Activated T-helper 1 cell treated with Interleukin-2 at 50 U/mL for 16 hours (primary cell): Measurements from ENCODE around the gene TMTC4.
"Not testable (repeated sequence)": the region's sequence is repeated elsewhere in the genome, so short reads cannot be mapped to it uniquely, and the experiment has no call there.

ENCODE experiments used
- DNase-seq: peaks from one replicate; pipeline ENCODE4 v3.0.0-alpha.2; 2020; ENCODE audit warnings: low read depth

Gene TMTC4

GRCh38 chr13:100627120-100627519 is 47.5 kb downstream of the TMTC4 start:
- no peak for DNase-seq

- DNase-seq: no peak
Measured at GRCh38 chr13:100625447-100625846, 49.1 kb downstream of the TMTC4 start.

GRCh38 chr13:100620792-100621191 is 53.8 kb downstream of the TMTC4 start:
- no peak for DNase-seq

GRCh38 chr13:100619940-100620339 is 54.7 kb downstream of the TMTC4 start:
- no peak for DNase-seq

- not testable (repeated sequence) for DNase-seq
Measured at GRCh38 chr13:100618897-100619296, 55.7 kb downstream of the TMTC4 start.

GRCh38 chr13:100613031-100613430 is 61.6 kb downstream of the TMTC4 start:
- no peak for DNase-seq

GRCh38 chr13:100611678-100612492 is 62.7 kb downstream of the TMTC4 start:
- DNase-seq: no peak

GRCh38 chr13:100610391-100611347 is 63.9 kb downstream of the TMTC4 start:
- DNase-seq: no peak

GRCh38 chr13:100608906-100609305 is 65.7 kb downstream of the TMTC4 start:
- DNase-seq: no peak

- no peak for DNase-seq
Measured at GRCh38 chr13:100608489-100608888, 66.1 kb downstream of the TMTC4 start.

- DNase-seq: no peak
Measured at GRCh38 chr13:100604918-100605710, 69.5 kb downstream of the TMTC4 start.

GRCh38 chr13:100602493-100603111 is 72.0 kb downstream of the TMTC4 start:
- DNase-seq: no peak

GRCh38 chr13:100601716-100602115 is 72.9 kb downstream of the TMTC4 start:
- DNase-seq: no peak

GRCh38 chr13:100600915-100601314 is 73.7 kb downstream of the TMTC4 start:
- no peak for DNase-seq

- DNase-seq: no peak
Measured at GRCh38 chr13:100600461-100600860, 74.1 kb downstream of the TMTC4 start.

- no peak for DNase-seq
Measured at GRCh38 chr13:100597253-100597652, 77.3 kb downstream of the TMTC4 start.

- DNase-seq: no peak
Measured at GRCh38 chr13:100596516-100596915, 78.1 kb downstream of the TMTC4 start.

GRCh38 chr13:100594731-100595130 is 79.9 kb downstream of the TMTC4 start:
- no peak for DNase-seq

- DNase-seq: no peak
Measured at GRCh38 chr13:100594255-100594654, 80.3 kb downstream of the TMTC4 start.

- DNase-seq: no peak
Measured at GRCh38 chr13:100589178-100589725, 85.3 kb downstream of the TMTC4 start.
